HepG2 (cell line): ENCODE data around the gene ALDH2. TPM values are rescaled to one million over a fixed set of nuclear protein-coding genes. Genes with fewer than 3 reads are reported as not detected.
"Not testable (repeated sequence)": the region's sequence is repeated elsewhere in the genome, so short reads cannot be mapped to it uniquely, and the experiment has no call there.

Experiments used
- ATAC-seq: fragments of 200-7000 bp; cut with Tn5 transposase; 3 replicates; pipeline ENCODE4 v1.9.1; 2020; ENCODE audit warnings: mild to moderate bottlenecking, moderate library complexity
- BruUV-seq: library from RNA; stranded (reverse); fragments of 400-500 nt; replicated peaks from 2 replicates; lab custom pipeline; 2021; lab: Mats Ljungman, UMichigan
- CTCF ChIA-PET: fragments of 300-600 bp; formaldehyde crosslinking; extraction: SDS; loops from one replicate; lab custom pipeline; 2021; ENCODE audit warnings: low total read pairs, inconsistent platforms, low intra/inter-chr PET ratio; lab: Yijun Ruan, JAX
- POLR2A ChIA-PET: fragments of 350-600 bp; sonication (Branson Sonifier 250); formaldehyde crosslinking; loops from one replicate; lab custom pipeline; 2020; ENCODE audit warnings: antibody characterized with exemption, inconsistent platforms; lab: Yijun Ruan, JAX
- DNase-seq: peaks from one replicate; pipeline ENCODE4 v3.0.0-alpha.2; 2015; ENCODE audit warnings: low spot score
- FAIRE-seq: peaks from 3 replicates; lab custom pipeline; 2011; peaks lifted over from hg19 to GRCh38; lab: Jason Lieb, UNC
- H2AFZ ChIP-seq: one replicate; pipeline ENCODE4 v1.6.1; 2011; ENCODE audit warnings: low read length, inconsistent platforms
- H3K27ac ChIP-seq: fragments of 300-600 bp; 3 replicates; pipeline ENCODE4 v1.8.0; 2011; ENCODE audit warnings: mixed run types, mild to moderate bottlenecking, mixed read lengths, low read length, inconsistent platforms; ENCODE audit not compliant: insufficient read depth; ENCODE audit errors: extremely low read length
- H3K27me3 ChIP-seq, 2 experiments: fragments of 200-600 bp in 1 of 2; 2 replicates in 1 of 2; 3 replicates in 1 of 2; pipeline versions ENCODE4 v1.6.0 to v1.8.0; 2011; ENCODE audit warnings: low read length in 2 of 2, mild to moderate bottlenecking in 2 of 2, moderate library complexity in 2 of 2, inconsistent platforms in 1 of 2; ENCODE audit not compliant: insufficient read depth in 2 of 2, control insufficient read depth in 1 of 2
- H3K36me3 ChIP-seq, 2 experiments: fragments of 200-600 bp in 1 of 2; replicated peaks in 1 of 2; 2 replicates in 1 of 2; 3 replicates in 1 of 2; pipeline versions ENCODE4 v1.5.1 to v1.8.0; 2011; ENCODE audit warnings: low read length in 2 of 2, inconsistent platforms in 1 of 2; ENCODE audit not compliant: insufficient read depth in 2 of 2, control insufficient read depth in 1 of 2
- H3K4me1 ChIP-seq: 2 replicates; pipeline ENCODE4 v1.5.1; 2012; ENCODE audit warnings: low read length, inconsistent platforms; ENCODE audit not compliant: insufficient read depth
- H3K4me2 ChIP-seq: 2 replicates; pipeline ENCODE4 v1.6.0; 2011; ENCODE audit warnings: low read depth, low read length, inconsistent platforms
- H3K4me3 ChIP-seq, 3 experiments: fragments of 200-600 bp in 1 of 3; sonication (generic), shearing (Covaris generic) in 1 of 3; replicated peaks in 1 of 3; 2 replicates each; pipeline ENCODE4 v1.5.1; 2011 to 2016; ENCODE audit warnings: low read length in 3 of 3, inconsistent platforms in 2 of 3, low read depth in 2 of 3, mild to moderate bottlenecking in 2 of 3, control low read depth in 1 of 3, mixed read lengths in 1 of 3; ENCODE audit not compliant: insufficient read depth in 1 of 3
- H3K79me2 ChIP-seq: one replicate; pipeline ENCODE4 v1.6.1; 2011; ENCODE audit warnings: low read length, inconsistent platforms; ENCODE audit not compliant: insufficient read depth
- H3K9ac ChIP-seq: 2 replicates; pipeline ENCODE4 v1.6.0; 2011; ENCODE audit warnings: mild to moderate bottlenecking, low read depth, low read length, inconsistent platforms; ENCODE audit not compliant: insufficient read depth
- H3K9me3 ChIP-seq: 2 replicates; pipeline ENCODE4 v1.5.1; 2012; ENCODE audit warnings: mild to moderate bottlenecking, low read length
- H4K20me1 ChIP-seq: 2 replicates; pipeline ENCODE4 v1.6.0; 2011; ENCODE audit warnings: inconsistent platforms, mild to moderate bottlenecking, low read length, moderate library complexity; ENCODE audit not compliant: insufficient read depth
- GTF2F1 ChIP-seq: fragments of 150-350 bp; IDR thresholded peaks from 2 replicates; pipeline ENCODE4 v1.6.1; 2014; ENCODE audit warnings: low read length
- HNF4G ChIP-seq, 2 experiments: sonication (generic) in 1 of 2; formaldehyde crosslinking in 1 of 2; IDR thresholded peaks; 2 replicates each; pipeline versions ENCODE4 v1.4.0 to v1.6.1; 2011 to 2020; ENCODE audit warnings: borderline replicate concordance in 2 of 2, low read depth in 2 of 2, mild to moderate bottlenecking in 2 of 2, low read length in 1 of 2, missing genetic modification reagents in 1 of 2, moderate library complexity in 1 of 2
- LCORL ChIP-seq, 2 experiments: fragments of 450-650 bp in 1 of 2; sonication (generic) in 1 of 2; formaldehyde crosslinking in 1 of 2; IDR thresholded peaks; 2 replicates each; pipeline versions ENCODE4 v1.5.0 to v1.6.1; 2017 to 2020; ENCODE audit warnings: antibody characterized with exemption in 1 of 2, missing genetic modification reagents in 1 of 2
- ZMYM4 ChIP-seq: sonication (generic); formaldehyde crosslinking; IDR thresholded peaks from 2 replicates; pipeline ENCODE4 v1.8.1; 2023; ENCODE audit warnings: mild to moderate bottlenecking, missing genetic modification reagents
- WGBS: methylation state at CpG from one replicate; pipeline ENCODE4 v1.1.6; 2017; ENCODE audit warnings: low lambda C conversion rate; 5-methylcytosine and 5-hydroxymethylcytosine counted together
- in situ Hi-C: cut with HindIII; loops from 2 replicates; pipeline ENCODE4 v1.10.0; 2017; ENCODE audit warnings: low pct_unique_long_range_greater_than_20kb; ENCODE audit not compliant: extremely low pct_ligation_motif_present
- intact Hi-C: fragments of 100-400 bp; cut with micrococcal nuclease; formaldehyde crosslinking; loops from one replicate; pipeline ENCODE4 v1.10.0; 2022; ENCODE audit not compliant: unreplicated experiment
- polyA plus RNA-seq, 8 experiments: library from polyadenylated mRNA; depleted of rRNA in 3 of 8; stranded (reverse) in 7 of 8; unstranded in 1 of 8; fragments of >200 nt; fragmentation: Illumina TruSeq in 4 of 8; extraction: Trizol in 4 of 8; gene quantifications; 2 replicates each; pipeline versions ENCODE4 v1.2.1 to v1.2.3, GENCODE V29; 2011 to 2016; ENCODE audit warnings: low read depth in 4 of 8, missing spikeins in 1 of 8, mixed read lengths in 1 of 8; ENCODE audit not compliant: insufficient read depth in 1 of 8
- total RNA-seq, 5 experiments: library from RNA; depleted of rRNA; stranded (reverse); fragments of >200 nt; fragmentation: Illumina TruSeq; extraction: Trizol; gene quantifications; 2 replicates each; pipeline ENCODE4 v1.2.3, GENCODE V29; 2016; ENCODE audit warnings: low read depth in 1 of 5

Gene ALDH2
- total and polyA plus RNA-seq, 2 of the 13 experiments (the other 11 are each of a cell fraction or from before 2014, with no cell fraction given), result 78.8 to 103 TPM

DNA sequence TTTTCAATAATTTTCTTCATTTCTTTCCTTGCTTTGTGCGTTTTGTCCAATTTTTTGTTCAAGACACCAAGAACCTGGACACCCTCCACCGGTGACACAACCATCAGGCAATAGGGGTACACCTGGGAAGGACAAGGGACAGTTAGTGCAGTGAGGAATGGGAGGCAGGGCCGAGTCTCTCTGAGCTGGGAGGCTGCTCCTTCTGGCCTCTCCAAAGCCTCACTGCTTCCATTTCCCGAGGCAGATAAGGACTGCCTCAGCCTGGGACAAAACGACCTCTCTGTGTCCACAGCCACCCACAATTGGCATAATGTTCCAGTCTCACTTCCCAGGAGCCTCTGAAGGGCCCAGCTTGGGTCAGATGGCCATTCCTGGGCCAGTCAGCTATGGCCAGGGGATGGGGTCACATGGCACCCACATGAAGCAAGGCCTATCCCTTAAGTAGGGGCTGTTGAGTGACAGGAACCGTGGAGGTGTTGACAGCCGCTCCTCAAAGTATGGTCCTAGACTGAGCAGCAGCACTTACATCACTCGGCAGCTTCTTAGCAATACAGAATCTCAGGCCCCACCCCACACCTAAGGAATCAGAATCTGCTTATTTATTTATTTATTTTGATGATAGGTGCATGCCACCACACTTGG lies 61.7 kb downstream of the ALDH2 start:
- no peaks in the 10 kb centered on the region for H3K36me3 ChIP-seq
- in situ Hi-C loops, result no loop called here
- H3K9ac ChIP-seq, result no peak overlapping the region
- peaks cover 8% of the 10 kb centered on the region; the same call in 1 of the 2 replicates for H3K4me1 ChIP-seq
- H3K27me3 ChIP-seq, result no peaks in the 10 kb centered on the region
- POLR2A ChIA-PET, result no interaction called here
- H3K27ac ChIP-seq, result no peak overlapping the region
- CTCF ChIA-PET, result no interaction called here
- FAIRE-seq (no peak), ATAC-seq (no peak; the same call in 1 of the 3 replicates), DNase-seq (no peak)
- H3K79me2 ChIP-seq, result no peaks in the 10 kb centered on the region
- no peak for TF ChIP-seq ZMYM4 (CRISPR knock-in tag)
- no peak for TF ChIP-seq LCORL (IDR thresholded peaks at IDR 0.05)
- TF ChIP-seq LCORL (CRISPR knock-in tag; IDR thresholded peaks at IDR 0.05), result no peak
- no peak for TF ChIP-seq GTF2F1
- TF ChIP-seq HNF4G (IDR thresholded peaks at IDR 0.05; ENCODE audit: borderline replicate concordance, low read depth, low read length), result no peak
- TF ChIP-seq HNF4G (CRISPR knock-in tag; IDR thresholded peaks at IDR 0.05; ENCODE audit: borderline replicate concordance, low read depth), result no peak
- intact Hi-C loops, result no loop called here
- H4K20me1 ChIP-seq, result no peaks in the 10 kb centered on the region
- BruUV-seq, result no TSS peak
- H3K4me2 ChIP-seq, result peak overlapping the region; percentile 55
- H2AFZ ChIP-seq, result no peak overlapping the region
- H3K9me3 ChIP-seq, result no peaks in the 10 kb centered on the region
- H3K4me3 ChIP-seq, result no peak overlapping the region; a peak in 1 of 6 replicates
- 66% methylated on average over 6 of the region's 8 CpGs for WGBS

DNA sequence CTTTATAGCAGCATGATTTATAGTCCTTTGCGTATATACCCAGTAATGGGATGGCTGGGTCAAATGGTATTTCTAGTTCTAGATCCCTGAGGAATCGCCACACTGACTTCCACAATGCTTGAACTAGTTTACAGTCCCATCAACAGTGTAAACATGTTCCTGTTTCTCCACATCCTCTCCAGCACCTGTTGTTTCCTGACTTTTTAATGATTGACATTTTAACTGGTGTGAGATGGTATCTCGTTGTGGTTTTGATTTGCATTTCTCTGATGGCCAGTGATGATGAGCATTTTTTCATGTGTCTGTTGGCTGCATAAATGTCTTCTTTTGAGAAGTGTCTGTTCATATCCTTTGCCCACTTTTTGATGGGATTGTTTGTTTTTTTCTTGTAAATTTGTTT lies 62.9 kb downstream of the ALDH2 start:
- intact Hi-C loops, H3K4me1 ChIP-seq, FAIRE-seq: not testable (repeated sequence)

More for the DNA sequence above, 62.9 kb downstream of the ALDH2 start:
- ATAC-seq, H2AFZ ChIP-seq, CTCF ChIA-PET, DNase-seq, H3K27me3 ChIP-seq, POLR2A ChIA-PET, H3K4me2 ChIP-seq, H3K4me3 ChIP-seq, H4K20me1 ChIP-seq, H3K9me3 ChIP-seq, H3K27ac ChIP-seq, in situ Hi-C loops, H3K79me2 ChIP-seq, H3K36me3 ChIP-seq, H3K9ac ChIP-seq, BruUV-seq: not testable (repeated sequence)
- 38% methylated on average over 3 of the region's 3 CpGs for WGBS
